ENCODE results near the gene CBX8. TPM values are rescaled to one million over a fixed set of nuclear protein-coding genes. Genes with fewer than 3 reads are reported as not detected.

Gene CBX8
- total RNA-seq, 2 experiments from 2014 or later = 5.3 to 6.5 TPM

DNA sequence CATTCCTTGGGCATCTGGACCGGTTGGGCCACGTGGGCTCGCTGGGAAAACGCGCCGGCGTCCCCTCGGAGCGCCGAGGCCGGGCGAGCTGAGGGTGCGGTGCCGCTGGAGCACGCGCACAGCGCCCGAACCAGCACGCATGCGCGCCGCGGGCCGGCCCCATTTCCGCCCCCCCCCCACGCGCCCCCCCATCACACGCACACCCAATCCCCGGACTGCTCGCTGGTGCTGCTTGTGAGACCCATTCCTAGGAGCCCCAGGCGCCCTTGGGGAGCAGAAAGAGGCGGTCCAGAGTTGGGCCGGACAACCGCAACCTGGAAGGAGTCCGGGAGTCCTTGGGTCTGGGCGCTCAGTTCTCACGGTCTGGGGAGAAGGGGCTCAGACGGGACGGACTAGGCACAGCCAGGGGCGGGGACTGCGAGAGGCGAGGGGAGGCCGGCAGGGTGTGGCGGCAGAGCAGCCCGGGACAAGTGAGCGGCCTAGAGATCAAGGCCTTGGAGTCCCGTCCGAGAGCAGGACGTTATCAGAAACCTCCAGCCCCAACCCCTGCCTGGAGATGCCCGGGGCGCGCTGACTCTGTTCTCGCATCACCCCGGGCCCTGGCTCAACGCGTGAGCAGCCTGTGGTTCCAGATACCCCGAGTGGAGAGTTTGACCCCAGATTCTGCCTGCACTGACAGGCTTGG is 6.0 kb upstream of the CBX8 start:
- peaks cover 50% of the 10 kb centered on the region for H3K4me1 Mint-ChIP-seq (ENCODE audit: low read depth)
- H3K9me3 Mint-ChIP-seq = no peaks in the 10 kb centered on the region
- H3K27ac Mint-ChIP-seq = no peak overlapping the region
- POLR2A ChIA-PET = interaction anchor here (2.0 to 10.2 kb wide), 3 partner anchors 9 to 38 kb away, joined by 8 to 127 read pairs (median 10); partner anchors contain the start of gene CBX4
- Histone ChIP-seq H3K27ac (ENCODE audit: low read depth in 1 of 2, low read length in 2 of 2) (no peak overlapping the region), H3K4me1 (ENCODE audit: insufficient read depth, low read length) (peaks cover 74% of the 10 kb centered on the region), H3K36me3 (ENCODE audit: insufficient read depth, low read length) (no peaks in the 10 kb centered on the region), H3K9me3 (ENCODE audit: control insufficient read depth in 1 of 2, insufficient read depth in 1 of 2, low read length in 2 of 2) (peaks cover 0 to 74% of the 10 kb centered on the region in 2 experiments), H3K27me3 (ENCODE audit: control insufficient read depth in 1 of 2, insufficient read depth in 2 of 2, low read length in 2 of 2) (peaks cover 96 to 99% of the 10 kb centered on the region in 2 experiments), H3K4me3 (ENCODE audit: low read length) (no peak overlapping the region)
- CTCF ChIA-PET = no interaction called here
- H3K4me3 Mint-ChIP-seq = no peak overlapping the region
- peaks cover 4% of the 10 kb centered on the region for H3K36me3 Mint-ChIP-seq (ENCODE audit: low read depth)
- TF ChIP-seq, protein P1, sequence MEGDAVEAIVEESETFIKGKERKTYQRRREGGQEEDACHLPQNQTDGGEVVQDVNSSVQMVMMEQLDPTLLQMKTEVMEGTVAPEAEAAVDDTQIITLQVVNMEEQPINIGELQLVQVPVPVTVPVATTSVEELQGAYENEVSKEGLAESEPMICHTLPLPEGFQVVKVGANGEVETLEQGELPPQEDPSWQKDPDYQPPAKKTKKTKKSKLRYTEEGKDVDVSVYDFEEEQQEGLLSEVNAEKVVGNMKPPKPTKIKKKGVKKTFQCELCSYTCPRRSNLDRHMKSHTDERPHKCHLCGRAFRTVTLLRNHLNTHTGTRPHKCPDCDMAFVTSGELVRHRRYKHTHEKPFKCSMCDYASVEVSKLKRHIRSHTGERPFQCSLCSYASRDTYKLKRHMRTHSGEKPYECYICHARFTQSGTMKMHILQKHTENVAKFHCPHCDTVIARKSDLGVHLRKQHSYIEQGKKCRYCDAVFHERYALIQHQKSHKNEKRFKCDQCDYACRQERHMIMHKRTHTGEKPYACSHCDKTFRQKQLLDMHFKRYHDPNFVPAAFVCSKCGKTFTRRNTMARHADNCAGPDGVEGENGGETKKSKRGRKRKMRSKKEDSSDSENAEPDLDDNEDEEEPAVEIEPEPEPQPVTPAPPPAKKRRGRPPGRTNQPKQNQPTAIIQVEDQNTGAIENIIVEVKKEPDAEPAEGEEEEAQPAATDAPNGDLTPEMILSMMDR (IDR thresholded peaks at IDR 0.05) = no peak
- intact Hi-C loops (cut with DNase I, micrococcal nuclease) = no loop called here
- H3K27me3 Mint-ChIP-seq = peaks cover 86% of the 10 kb centered on the region
- ATAC-seq (ENCODE audit: poor library complexity) = no peak
- DNase-seq = peak in 1 of 14 experiments; percentile 33

DNA sequence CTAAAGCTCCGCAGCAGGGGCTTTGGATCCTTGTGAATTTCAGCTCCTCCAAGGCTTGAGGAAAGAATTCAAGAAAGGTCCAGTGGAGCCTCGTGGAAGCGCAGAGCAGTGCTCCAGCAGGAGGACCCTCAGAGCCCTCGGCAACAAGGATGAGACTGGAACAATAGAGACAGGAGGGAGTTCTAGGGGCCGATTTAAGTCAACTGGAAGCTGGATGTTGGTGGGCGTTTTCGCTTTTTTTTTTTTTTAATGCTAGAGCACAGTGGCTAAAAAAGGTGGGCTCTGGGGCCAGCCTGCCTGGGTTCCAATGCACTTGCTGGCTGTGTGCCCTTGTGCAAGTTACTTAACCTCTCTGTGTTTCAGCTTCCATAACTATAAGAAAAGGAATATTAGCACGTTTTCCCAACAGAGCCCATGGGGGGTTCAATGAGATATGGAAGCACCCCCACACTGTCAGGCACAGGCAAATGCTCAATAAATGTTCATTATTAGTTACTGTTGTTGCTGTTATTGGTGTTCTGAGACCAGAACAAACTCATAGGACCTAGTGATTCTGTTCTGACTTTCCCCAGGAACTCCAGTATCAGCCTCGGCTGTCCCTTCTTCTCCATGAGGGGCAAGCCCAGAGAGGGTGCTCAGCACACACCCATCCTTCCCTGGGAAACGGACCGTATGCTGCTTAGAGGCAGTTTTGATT is 5.3 kb upstream of the CBX8 start:
- TF ChIP-seq, protein P1 (IDR thresholded peaks at IDR 0.05) = no peak

DNA sequence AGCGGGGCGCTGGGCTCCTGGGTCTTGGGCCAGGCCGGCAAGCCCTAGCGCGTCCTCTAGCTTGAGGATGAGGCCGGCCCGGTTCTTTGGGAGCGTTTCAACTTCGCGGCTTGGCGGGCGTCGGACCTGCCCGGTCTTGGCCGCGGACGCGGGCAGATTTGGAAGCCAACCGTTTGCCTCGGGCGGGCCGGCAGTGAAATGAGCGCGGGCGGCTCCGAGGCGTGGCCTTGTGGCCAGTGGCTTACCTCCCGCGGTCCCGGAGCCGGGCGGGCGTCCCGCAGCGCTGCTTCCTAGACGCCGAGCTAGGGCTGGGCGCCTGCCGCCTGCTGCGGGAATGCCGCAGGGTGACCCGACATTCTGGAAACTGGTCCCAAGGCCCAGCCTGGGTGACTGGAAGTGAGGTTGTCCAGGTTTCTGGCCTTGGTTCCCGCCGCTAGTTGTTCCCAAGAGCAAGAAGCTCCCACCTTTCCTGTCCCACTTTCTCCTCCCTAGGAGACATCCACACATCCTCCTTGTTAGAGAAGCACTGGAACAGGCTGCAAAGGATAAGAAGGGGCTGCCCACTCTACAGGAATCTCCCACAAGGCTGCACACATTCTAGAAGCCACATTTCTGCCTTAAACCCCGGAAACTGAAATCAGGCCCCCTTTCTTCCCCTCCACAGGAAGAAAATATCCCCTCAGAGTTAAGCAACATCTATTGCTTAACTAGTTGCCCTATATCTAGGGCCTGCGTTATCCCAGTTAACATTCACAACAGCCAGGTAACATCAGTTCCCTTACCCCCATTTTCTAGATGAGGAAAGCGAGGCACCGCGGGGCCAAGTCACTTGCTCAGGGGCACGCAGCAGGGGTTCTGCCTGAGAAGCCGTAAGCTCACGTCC is 4.5 kb upstream of the CBX8 start:
- H3K4me3 ChIP-seq (ENCODE audit: low read length) = no peak overlapping the region
- DNase-seq (peak in 2 of 14 experiments; percentile 23), ATAC-seq (ENCODE audit: poor library complexity) (no peak)
- CTCF ChIA-PET = interaction anchor here (0.6 kb wide), 1 partner anchor 39 kb away, joined by 3 read pairs; no protein-coding TSS in a partner anchor
- H3K4me3 Mint-ChIP-seq = peak overlapping the region; percentile 11
- H3K27me3 Mint-ChIP-seq = peaks cover 76% of the 10 kb centered on the region
- intact Hi-C loops (cut with DNase I, micrococcal nuclease) = no loop called here
- H3K9me3 ChIP-seq (ENCODE audit: control insufficient read depth in 1 of 2, insufficient read depth in 1 of 2, low read length in 2 of 2) = peaks cover 0 to 75% of the 10 kb centered on the region in 2 experiments
- POLR2A ChIA-PET = interaction anchor here (2.3 to 10.2 kb wide), 2 partner anchors 10 to 40 kb away, joined by 10 to 127 read pairs; partner anchors contain the start of gene CBX4
- TF ChIP-seq, protein P1 (IDR thresholded peaks at IDR 0.05) = no peak
- no peaks in the 10 kb centered on the region for H3K9me3 Mint-ChIP-seq
- H3K36me3 ChIP-seq (ENCODE audit: insufficient read depth, low read length) = no peaks in the 10 kb centered on the region
- peaks cover 83% of the 10 kb centered on the region for H3K4me1 ChIP-seq (ENCODE audit: insufficient read depth, low read length)
- H3K36me3 Mint-ChIP-seq (ENCODE audit: low read depth) = peaks cover 10% of the 10 kb centered on the region
- H3K27me3 ChIP-seq (ENCODE audit: control insufficient read depth in 1 of 2, insufficient read depth in 2 of 2, low read length in 2 of 2) = peaks cover 83 to 88% of the 10 kb centered on the region in 2 experiments
- H3K27ac ChIP-seq (ENCODE audit: low read depth in 1 of 2, low read length in 2 of 2) = no peak overlapping the region
- H3K27ac Mint-ChIP-seq = peak overlapping the region; percentile 39
- H3K4me1 Mint-ChIP-seq (ENCODE audit: low read depth) = peaks cover 57% of the 10 kb centered on the region

More for the DNA sequence above, 5.3 kb upstream of the CBX8 start:
- H3K4me3 Mint-ChIP-seq = peak overlapping the region; percentile 15
- ChIA-PET CTCF (no interaction called here), POLR2A (interaction anchor here (2.3 to 10.2 kb wide), 2 partner anchors 9 to 39 kb away, joined by 10 to 127 read pairs; partner anchors contain the start of gene CBX4)
- Histone ChIP-seq H3K4me1 (ENCODE audit: insufficient read depth, low read length) (peaks cover 78% of the 10 kb centered on the region), H3K27ac (ENCODE audit: low read depth in 1 of 2, low read length in 2 of 2) (no peak overlapping the region), H3K9me3 (ENCODE audit: control insufficient read depth in 1 of 2, insufficient read depth in 1 of 2, low read length in 2 of 2) (peaks cover 0 to 76% of the 10 kb centered on the region in 2 experiments), H3K4me3 (ENCODE audit: low read length) (no peak overlapping the region), H3K27me3 (ENCODE audit: control insufficient read depth in 1 of 2, insufficient read depth in 2 of 2, low read length in 2 of 2) (peaks cover 90 to 96% of the 10 kb centered on the region in 2 experiments), H3K36me3 (ENCODE audit: insufficient read depth, low read length) (no peaks in the 10 kb centered on the region)
- peaks cover 51% of the 10 kb centered on the region for H3K4me1 Mint-ChIP-seq (ENCODE audit: low read depth)
- intact Hi-C loops (cut with DNase I, micrococcal nuclease) = no loop called here
- peaks cover 80% of the 10 kb centered on the region for H3K27me3 Mint-ChIP-seq
- H3K27ac Mint-ChIP-seq = peak overlapping the region; percentile 39
- DNase-seq = no peak
- no peaks in the 10 kb centered on the region for H3K9me3 Mint-ChIP-seq
- H3K36me3 Mint-ChIP-seq (ENCODE audit: low read depth) = peaks cover 5% of the 10 kb centered on the region
- ATAC-seq (ENCODE audit: poor library complexity) = no peak
